ENCODE measurements around the gene ANK3. TPM values are rescaled to one million over a fixed set of nuclear protein-coding genes. Genes with fewer than 3 reads are reported as not detected.

The ANK3 gene
- total RNA-seq, 3 donors from 2014 or later: 10.2 to 93.2 (median 57.4) TPM

GRCh38 chr10:60419249-60419648 is 29.6 kb upstream of the ANK3 start:
- H3K27me3 ChIP-seq: no peaks in the 10 kb centered on the region
- H3K9me3 ChIP-seq: no peaks in the 10 kb centered on the region
- no peaks in the 10 kb centered on the region for H3K4me1 ChIP-seq
- no peaks in the 10 kb centered on the region for H3K36me3 ChIP-seq
- intact Hi-C loops (cut with DNase I; ENCODE audit: low total_unique reads): no loop called here
- TF ChIP-seq POLR2A (IDR thresholded peaks at IDR 0.05) (no peak), POLR2AphosphoS5 (IDR thresholded peaks at IDR 0.05) (no peak), CTCF (IDR thresholded peaks at IDR 0.05) (no peak)
- no peak for DNase-seq (ENCODE audit: low spot score in 2 of 2)
- no peak overlapping the region for H3K4me3 ChIP-seq
- no peak overlapping the region for H3K27ac ChIP-seq

GRCh38 chr10:60417901-60418300 is 28.2 kb upstream of the ANK3 start:
- Histone ChIP-seq H3K4me3 (no peak overlapping the region), H3K4me1 (no peaks in the 10 kb centered on the region), H3K27me3 (no peaks in the 10 kb centered on the region), H3K36me3 (no peaks in the 10 kb centered on the region), H3K27ac (no peak overlapping the region), H3K9me3 (no peaks in the 10 kb centered on the region)
- no peak for DNase-seq (ENCODE audit: low spot score in 2 of 2)
- intact Hi-C loops (cut with DNase I; ENCODE audit: low total_unique reads): no loop called here
- TF ChIP-seq POLR2A (IDR thresholded peaks at IDR 0.05) (no peak), POLR2AphosphoS5 (IDR thresholded peaks at IDR 0.05) (no peak), CTCF (IDR thresholded peaks at IDR 0.05) (no peak)

- TF ChIP-seq POLR2AphosphoS5 (IDR thresholded peaks at IDR 0.05) (no peak), CTCF (IDR thresholded peaks at IDR 0.05) (no peak), POLR2A (IDR thresholded peaks at IDR 0.05) (no peak)
- Histone ChIP-seq H3K4me1 (no peaks in the 10 kb centered on the region), H3K9me3 (no peaks in the 10 kb centered on the region), H3K4me3 (no peak overlapping the region), H3K27me3 (no peaks in the 10 kb centered on the region), H3K36me3 (no peaks in the 10 kb centered on the region), H3K27ac (no peak overlapping the region)
- no peak for DNase-seq (ENCODE audit: low spot score in 2 of 2)
- intact Hi-C loops (cut with DNase I; ENCODE audit: low total_unique reads): no loop called here
Observed at GRCh38 chr10:60417024-60417423, 27.3 kb upstream of the ANK3 start.

GRCh38 chr10:60414877-60415585 is 25.4 kb upstream of the ANK3 start:
- intact Hi-C loops (cut with DNase I; ENCODE audit: low total_unique reads): no loop called here

More at GRCh38 chr10:60414877-60415585, 25.4 kb upstream of the ANK3 start:
- TF ChIP-seq CTCF (IDR thresholded peaks at IDR 0.05): no peak
- TF ChIP-seq POLR2AphosphoS5 (IDR thresholded peaks at IDR 0.05): no peak
- DNase-seq (ENCODE audit: low spot score in 2 of 2): no peak
- H3K36me3 ChIP-seq: no peaks in the 10 kb centered on the region
- H3K27me3 ChIP-seq: no peaks in the 10 kb centered on the region
- H3K9me3 ChIP-seq: no peaks in the 10 kb centered on the region
- no peak overlapping the region for H3K4me3 ChIP-seq
- H3K27ac ChIP-seq: no peak overlapping the region
- no peaks in the 10 kb centered on the region for H3K4me1 ChIP-seq

Measured in breast epithelium (tissue), 4 donors.